ENCODE results near the gene SBF1.

DNA sequence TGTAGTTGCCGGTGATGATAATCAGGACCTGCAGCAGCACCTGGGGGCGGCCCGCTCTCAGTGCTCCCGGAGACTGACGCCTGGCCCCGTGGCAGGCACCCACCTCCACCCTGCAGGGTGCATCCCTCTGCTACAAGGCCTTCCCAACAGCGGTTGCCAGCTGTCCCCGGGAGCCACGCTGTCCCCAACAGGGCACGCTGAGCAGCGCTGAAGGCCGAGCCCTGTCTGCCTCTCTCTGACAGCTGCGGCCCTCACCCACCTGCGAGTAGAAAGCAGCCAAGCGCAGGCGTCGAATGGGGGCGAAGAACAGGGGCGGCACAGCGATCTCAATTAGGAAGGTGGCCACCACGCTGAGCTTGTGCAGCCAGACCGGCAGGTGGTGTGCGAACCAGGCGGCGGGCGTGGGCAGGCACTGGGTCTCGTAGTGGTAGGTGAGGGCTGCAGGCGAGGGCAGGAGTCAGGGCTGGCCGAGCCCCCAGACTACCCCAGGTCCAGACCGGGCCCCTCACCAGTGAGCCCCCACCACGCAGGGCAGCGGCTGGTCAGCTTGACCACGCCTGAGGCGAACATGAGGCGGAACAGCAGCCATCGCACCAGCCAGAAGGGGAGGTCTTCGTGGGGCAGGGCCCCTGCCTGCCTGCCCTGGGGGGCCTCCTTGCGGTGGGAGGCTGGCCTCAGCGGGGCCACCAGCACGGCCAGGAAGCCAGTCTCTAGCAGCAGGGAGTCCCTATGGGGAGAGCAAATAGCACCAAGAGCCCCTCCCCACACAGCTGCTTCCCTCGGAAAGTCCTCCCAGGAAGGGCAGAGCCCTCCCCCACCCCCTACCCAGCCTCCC lies 31.2 kb upstream of the SBF1 start:
- no peak for TF ChIP-seq EZH2 (IDR thresholded peaks at IDR 0.05; ENCODE audit: insufficient read depth, poor library complexity, severe bottlenecking)
- TF ChIP-seq EZH2phosphoT487 (IDR thresholded peaks at IDR 0.05; ENCODE audit: insufficient read depth, low read depth) = no peak

Data from GM23248 (cell line).